ENCODE data around the gene NUDT5.

The NUDT5 gene

DNA sequence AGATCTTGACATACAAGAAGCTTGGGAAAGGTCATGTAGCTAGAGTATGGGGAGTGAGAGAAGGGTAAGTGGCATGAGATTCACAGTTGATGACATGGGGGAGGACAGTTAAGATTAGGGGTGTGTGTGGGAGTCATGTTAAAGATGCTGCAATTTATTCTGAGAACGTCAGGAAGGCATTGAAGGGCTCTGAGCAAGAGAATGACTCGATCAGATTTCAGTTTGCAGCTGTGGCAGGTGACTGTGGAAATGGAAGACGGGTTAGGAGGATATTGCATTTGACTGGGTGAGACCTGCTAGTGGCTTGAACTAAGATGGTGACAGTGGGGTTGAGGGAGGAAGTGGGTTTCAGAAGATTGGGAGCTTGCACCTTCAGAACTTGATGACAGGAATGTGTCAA lies 5.9 kb upstream of the NUDT5 start (continued):
- TF ChIP-seq OSR1 (CRISPR knock-in tag; IDR thresholded peaks at IDR 0.05), result no peak

DNA sequence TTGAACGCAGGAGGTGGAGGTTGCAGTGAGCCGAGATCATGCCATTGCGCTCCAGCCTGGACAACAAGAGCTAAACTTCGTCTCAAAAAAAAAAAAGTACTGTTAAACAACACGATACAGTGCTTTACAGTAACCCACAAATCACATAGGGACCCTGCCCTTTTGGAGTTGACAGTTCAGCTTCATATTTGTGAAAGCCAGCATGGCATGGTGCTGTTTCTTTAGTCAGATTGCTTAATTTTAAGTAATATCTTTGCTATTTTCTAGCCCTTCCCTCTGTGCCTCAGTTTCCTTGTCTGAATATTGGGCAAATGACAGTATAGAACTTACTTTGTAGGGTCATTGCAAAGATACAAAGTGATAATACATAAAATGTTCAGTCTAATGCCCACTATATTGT lies 5.2 kb upstream of the NUDT5 start:
- ATAC-seq, result no peak
- TF ChIP-seq ESRRG (CRISPR knock-in tag; IDR thresholded peaks at IDR 0.05) (no peak), ZFP30 (CRISPR knock-in tag; IDR thresholded peaks at IDR 0.05) (no peak), ZNF565 (CRISPR knock-in tag; conservative IDR thresholded peaks at IDR 0.05; ENCODE audit: low read depth) (no peak), OSR1 (CRISPR knock-in tag; IDR thresholded peaks at IDR 0.05) (no peak), ARNTL (CRISPR knock-in tag; IDR thresholded peaks at IDR 0.05; ENCODE audit: borderline replicate concordance, low read depth) (no peak), TCF4 (CRISPR knock-in tag; IDR thresholded peaks at IDR 0.05; ENCODE audit: borderline replicate concordance) (no peak), GLIS3 (CRISPR knock-in tag; IDR thresholded peaks at IDR 0.05) (no peak), SNAI2 (CRISPR knock-in tag; IDR thresholded peaks at IDR 0.05) (no peak), ZC3H10 (CRISPR knock-in tag; IDR thresholded peaks at IDR 0.05) (no peak), BACH2 (CRISPR knock-in tag; IDR thresholded peaks at IDR 0.05; ENCODE audit: borderline replicate concordance) (no peak), ZNF70 (CRISPR knock-in tag; IDR thresholded peaks at IDR 0.05) (no peak), PPARA (CRISPR knock-in tag; IDR thresholded peaks at IDR 0.05; ENCODE audit: borderline replicate concordance) (no peak), ISL1 (CRISPR knock-in tag; IDR thresholded peaks at IDR 0.05) (no peak), ZFP3 (CRISPR knock-in tag; IDR thresholded peaks at IDR 0.05) (no peak), RARB (CRISPR knock-in tag; IDR thresholded peaks at IDR 0.05) (no peak)
- TF ChIP-seq, protein P1, sequence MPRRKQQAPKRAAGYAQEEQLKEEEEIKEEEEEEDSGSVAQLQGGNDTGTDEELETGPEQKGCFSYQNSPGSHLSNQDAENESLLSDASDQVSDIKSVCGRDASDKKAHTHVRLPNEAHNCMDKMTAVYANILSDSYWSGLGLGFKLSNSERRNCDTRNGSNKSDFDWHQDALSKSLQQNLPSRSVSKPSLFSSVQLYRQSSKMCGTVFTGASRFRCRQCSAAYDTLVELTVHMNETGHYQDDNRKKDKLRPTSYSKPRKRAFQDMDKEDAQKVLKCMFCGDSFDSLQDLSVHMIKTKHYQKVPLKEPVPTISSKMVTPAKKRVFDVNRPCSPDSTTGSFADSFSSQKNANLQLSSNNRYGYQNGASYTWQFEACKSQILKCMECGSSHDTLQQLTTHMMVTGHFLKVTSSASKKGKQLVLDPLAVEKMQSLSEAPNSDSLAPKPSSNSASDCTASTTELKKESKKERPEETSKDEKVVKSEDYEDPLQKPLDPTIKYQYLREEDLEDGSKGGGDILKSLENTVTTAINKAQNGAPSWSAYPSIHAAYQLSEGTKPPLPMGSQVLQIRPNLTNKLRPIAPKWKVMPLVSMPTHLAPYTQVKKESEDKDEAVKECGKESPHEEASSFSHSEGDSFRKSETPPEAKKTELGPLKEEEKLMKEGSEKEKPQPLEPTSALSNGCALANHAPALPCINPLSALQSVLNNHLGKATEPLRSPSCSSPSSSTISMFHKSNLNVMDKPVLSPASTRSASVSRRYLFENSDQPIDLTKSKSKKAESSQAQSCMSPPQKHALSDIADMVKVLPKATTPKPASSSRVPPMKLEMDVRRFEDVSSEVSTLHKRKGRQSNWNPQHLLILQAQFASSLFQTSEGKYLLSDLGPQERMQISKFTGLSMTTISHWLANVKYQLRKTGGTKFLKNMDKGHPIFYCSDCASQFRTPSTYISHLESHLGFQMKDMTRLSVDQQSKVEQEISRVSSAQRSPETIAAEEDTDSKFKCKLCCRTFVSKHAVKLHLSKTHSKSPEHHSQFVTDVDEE (CRISPR knock-in tag; IDR thresholded peaks at IDR 0.05), result no peak
- TF ChIP-seq, protein P2, sequence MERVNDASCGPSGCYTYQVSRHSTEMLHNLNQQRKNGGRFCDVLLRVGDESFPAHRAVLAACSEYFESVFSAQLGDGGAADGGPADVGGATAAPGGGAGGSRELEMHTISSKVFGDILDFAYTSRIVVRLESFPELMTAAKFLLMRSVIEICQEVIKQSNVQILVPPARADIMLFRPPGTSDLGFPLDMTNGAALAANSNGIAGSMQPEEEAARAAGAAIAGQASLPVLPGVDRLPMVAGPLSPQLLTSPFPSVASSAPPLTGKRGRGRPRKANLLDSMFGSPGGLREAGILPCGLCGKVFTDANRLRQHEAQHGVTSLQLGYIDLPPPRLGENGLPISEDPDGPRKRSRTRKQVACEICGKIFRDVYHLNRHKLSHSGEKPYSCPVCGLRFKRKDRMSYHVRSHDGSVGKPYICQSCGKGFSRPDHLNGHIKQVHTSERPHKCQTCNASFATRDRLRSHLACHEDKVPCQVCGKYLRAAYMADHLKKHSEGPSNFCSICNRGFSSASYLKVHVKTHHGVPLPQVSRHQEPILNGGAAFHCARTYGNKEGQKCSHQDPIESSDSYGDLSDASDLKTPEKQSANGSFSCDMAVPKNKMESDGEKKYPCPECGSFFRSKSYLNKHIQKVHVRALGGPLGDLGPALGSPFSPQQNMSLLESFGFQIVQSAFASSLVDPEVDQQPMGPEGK (CRISPR knock-in tag; IDR thresholded peaks at IDR 0.05; ENCODE audit: borderline replicate concordance), result no peak
- TF ChIP-seq, protein P3, sequence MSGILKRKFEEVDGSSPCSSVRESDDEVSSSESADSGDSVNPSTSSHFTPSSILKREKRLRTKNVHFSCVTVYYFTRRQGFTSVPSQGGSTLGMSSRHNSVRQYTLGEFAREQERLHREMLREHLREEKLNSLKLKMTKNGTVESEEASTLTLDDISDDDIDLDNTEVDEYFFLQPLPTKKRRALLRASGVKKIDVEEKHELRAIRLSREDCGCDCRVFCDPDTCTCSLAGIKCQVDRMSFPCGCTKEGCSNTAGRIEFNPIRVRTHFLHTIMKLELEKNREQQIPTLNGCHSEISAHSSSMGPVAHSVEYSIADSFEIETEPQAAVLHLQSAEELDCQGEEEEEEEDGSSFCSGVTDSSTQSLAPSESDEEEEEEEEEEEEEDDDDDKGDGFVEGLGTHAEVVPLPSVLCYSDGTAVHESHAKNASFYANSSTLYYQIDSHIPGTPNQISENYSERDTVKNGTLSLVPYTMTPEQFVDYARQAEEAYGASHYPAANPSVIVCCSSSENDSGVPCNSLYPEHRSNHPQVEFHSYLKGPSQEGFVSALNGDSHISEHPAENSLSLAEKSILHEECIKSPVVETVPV (CRISPR knock-in tag; IDR thresholded peaks at IDR 0.05), result no peak

DNA sequence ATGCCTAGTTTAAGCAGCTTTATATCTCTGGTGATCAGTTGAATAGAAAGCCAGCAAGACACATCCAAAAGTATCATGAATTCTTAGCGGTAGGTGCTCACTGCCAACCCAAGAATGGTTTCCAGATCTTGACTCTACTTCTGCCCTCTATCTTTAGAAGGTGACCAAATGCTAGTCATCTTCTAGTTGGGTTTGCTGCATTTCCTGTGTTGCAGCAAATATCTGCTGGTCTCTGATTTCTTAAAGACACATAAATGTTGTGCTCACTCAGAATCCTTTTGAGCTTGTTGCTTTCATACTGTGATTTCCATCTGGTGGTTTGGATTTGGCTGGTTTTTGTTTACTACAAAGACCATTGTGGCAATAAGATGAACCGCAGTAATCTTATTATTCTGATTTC lies 2.5 kb upstream of the NUDT5 start:
- TF ChIP-seq TCF4 (CRISPR knock-in tag; IDR thresholded peaks at IDR 0.05; ENCODE audit: borderline replicate concordance), result no peak
- no peak for TF ChIP-seq ZNF8 (CRISPR knock-in tag; IDR thresholded peaks at IDR 0.05)
- TF ChIP-seq ZNF70 (CRISPR knock-in tag; IDR thresholded peaks at IDR 0.05), result no peak
- no peak for TF ChIP-seq ZC3H10 (CRISPR knock-in tag; IDR thresholded peaks at IDR 0.05)
- no peak for TF ChIP-seq ISL1 (CRISPR knock-in tag; IDR thresholded peaks at IDR 0.05)
- no peak for TF ChIP-seq OSR1 (CRISPR knock-in tag; IDR thresholded peaks at IDR 0.05)
- no peak for TF ChIP-seq ESRRG (CRISPR knock-in tag; IDR thresholded peaks at IDR 0.05)
- no peak for TF ChIP-seq PPARA (CRISPR knock-in tag; IDR thresholded peaks at IDR 0.05; ENCODE audit: borderline replicate concordance)

DNA sequence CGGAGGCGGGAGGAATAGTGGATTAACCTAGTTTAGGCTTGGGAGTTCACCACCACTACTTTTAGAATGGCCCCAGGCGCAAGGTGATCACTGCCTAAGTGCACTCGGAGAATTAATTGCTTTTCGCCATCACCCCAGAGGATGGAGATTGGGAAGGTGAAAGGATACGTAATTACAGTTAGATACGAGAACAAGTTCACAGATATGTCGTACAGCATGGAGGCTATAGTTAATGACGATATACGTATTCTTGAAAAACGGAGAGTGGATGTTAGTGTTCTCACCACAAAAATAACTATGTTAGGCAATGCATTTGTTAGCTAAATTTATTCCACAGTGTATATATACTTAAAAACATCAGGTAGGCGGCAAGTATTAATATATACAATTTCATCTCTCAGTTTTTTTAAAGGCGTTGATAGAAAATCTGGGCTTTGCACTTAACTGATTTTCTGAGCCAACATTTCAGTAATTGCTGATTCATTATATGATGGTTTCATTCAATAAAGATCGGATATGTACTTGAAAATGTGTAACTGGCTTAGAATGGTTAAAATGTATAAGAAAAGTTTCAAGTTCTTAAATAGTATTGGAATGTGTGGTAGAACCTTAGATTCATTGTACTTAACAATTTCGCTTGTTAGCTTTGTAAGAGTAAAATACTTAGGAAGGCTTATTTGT lies 980 bp upstream of the NUDT5 start:
- ATAC-seq, result no peak; the same call in 2 of the 3 replicates
- TF ChIP-seq, protein P2 (CRISPR knock-in tag; IDR thresholded peaks at IDR 0.05; ENCODE audit: borderline replicate concordance), result no peak
- TF ChIP-seq ZFP30 (CRISPR knock-in tag; IDR thresholded peaks at IDR 0.05) (no peak), ZNF8 (CRISPR knock-in tag; IDR thresholded peaks at IDR 0.05) (no peak), ZNF70 (CRISPR knock-in tag; IDR thresholded peaks at IDR 0.05) (no peak), ZNF565 (CRISPR knock-in tag; conservative IDR thresholded peaks at IDR 0.05; ENCODE audit: low read depth) (no peak), ZFP3 (CRISPR knock-in tag; IDR thresholded peaks at IDR 0.05) (no peak), BACH2 (CRISPR knock-in tag; IDR thresholded peaks at IDR 0.05; ENCODE audit: borderline replicate concordance) (no peak), ZC3H10 (CRISPR knock-in tag; IDR thresholded peaks at IDR 0.05) (no peak), SNAI2 (CRISPR knock-in tag; IDR thresholded peaks at IDR 0.05) (no peak)
- TF ChIP-seq, protein P1 (CRISPR knock-in tag; IDR thresholded peaks at IDR 0.05), result no peak
- TF ChIP-seq, protein P3 (CRISPR knock-in tag; IDR thresholded peaks at IDR 0.05), result no peak
- TF ChIP-seq, protein P4, sequence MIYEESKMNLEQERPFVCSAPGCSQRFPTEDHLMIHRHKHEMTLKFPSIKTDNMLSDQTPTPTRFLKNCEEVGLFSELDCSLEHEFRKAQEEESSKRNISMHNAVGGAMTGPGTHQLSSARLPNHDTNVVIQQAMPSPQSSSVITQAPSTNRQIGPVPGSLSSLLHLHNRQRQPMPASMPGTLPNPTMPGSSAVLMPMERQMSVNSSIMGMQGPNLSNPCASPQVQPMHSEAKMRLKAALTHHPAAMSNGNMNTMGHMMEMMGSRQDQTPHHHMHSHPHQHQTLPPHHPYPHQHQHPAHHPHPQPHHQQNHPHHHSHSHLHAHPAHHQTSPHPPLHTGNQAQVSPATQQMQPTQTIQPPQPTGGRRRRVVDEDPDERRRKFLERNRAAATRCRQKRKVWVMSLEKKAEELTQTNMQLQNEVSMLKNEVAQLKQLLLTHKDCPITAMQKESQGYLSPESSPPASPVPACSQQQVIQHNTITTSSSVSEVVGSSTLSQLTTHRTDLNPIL (CRISPR knock-in tag; IDR thresholded peaks at IDR 0.05; ENCODE audit: low read depth), result no peak

More for the DNA sequence above, 2.5 kb upstream of the NUDT5 start:
- no peak for ATAC-seq
